ENCODE measurements around the gene NPW. TPM values are rescaled to one million over a fixed set of nuclear protein-coding genes. Genes with fewer than 3 reads are reported as not detected.
"Not testable (repeated sequence)": the region's sequence is repeated elsewhere in the genome, so short reads cannot be mapped to it uniquely, and the experiment has no call there.

NPW gene
- total RNA-seq, 2 donors from 2014 or later = 1.8 to 3.6 TPM

DNA sequence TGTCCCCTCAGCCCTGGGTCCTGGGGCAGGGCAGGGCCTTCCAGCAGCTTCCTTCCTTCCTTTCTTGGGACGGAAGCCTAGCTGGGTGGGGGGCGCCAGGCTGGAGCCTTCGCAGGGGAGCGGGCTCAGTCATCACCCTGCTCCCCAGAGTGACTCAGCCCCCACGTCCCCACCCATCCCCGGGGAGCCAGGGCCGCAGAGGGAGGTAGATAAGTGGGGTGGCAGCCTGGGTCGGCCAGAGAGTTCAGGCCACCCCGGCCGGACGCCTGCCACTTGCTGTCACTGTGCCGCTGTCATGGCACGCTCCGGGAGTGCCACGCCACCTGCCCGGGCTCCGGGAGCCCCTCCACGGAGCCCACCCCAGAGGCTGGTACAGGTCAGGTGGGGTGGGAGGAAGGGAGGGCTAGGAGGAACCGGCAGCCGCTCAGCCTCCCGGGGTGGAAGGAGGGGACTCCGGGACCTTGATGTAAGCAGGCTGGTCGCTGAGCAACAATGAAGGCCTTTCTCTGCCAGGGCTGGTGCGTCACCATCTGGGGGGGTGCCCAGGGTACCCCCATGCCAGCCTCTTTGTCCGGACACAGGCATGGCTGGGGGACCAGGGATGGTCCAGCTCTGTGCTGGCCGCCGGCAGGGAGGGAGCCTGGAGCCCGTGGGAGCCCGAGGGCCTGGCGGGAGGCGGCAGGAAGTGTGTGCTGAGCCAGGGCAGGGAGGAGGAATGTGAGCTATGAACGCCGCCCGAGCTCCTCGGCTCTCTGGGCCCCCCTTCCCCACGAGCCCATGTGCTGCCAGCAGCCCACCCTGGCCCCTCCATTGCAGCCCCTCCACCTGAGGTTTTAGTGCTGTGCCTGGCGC lies 13.7 kb downstream of the NPW start:
- intact Hi-C loops (cut with DNase I) = no loop called here
- TF ChIP-seq POLR2A (IDR thresholded peaks at IDR 0.05) (no peak), CTCF (IDR thresholded peaks at IDR 0.05) (peak in 1 of 4 experiments; percentile 18), POLR2AphosphoS5 (IDR thresholded peaks at IDR 0.05) (peak; percentile 10)
- DNase-seq (ENCODE audit: low spot score) = no peak
- no peaks in the 10 kb centered on the region for H3K36me3 ChIP-seq
- peaks cover 42% of the 10 kb centered on the region for H3K4me1 ChIP-seq (replicated peaks)
- H3K9me3 ChIP-seq = no peaks in the 10 kb centered on the region
- peak overlapping the region; percentile 77 to 83 for H3K27ac ChIP-seq
- no peaks in the 10 kb centered on the region for H3K27me3 ChIP-seq (replicated peaks; ENCODE audit: insufficient read depth)
- H3K4me3 ChIP-seq = peak overlapping the region in 1 of 2 donors; percentile 28
- WGBS = 27% methylated on average over 20 of the region's 37 CpGs

DNA sequence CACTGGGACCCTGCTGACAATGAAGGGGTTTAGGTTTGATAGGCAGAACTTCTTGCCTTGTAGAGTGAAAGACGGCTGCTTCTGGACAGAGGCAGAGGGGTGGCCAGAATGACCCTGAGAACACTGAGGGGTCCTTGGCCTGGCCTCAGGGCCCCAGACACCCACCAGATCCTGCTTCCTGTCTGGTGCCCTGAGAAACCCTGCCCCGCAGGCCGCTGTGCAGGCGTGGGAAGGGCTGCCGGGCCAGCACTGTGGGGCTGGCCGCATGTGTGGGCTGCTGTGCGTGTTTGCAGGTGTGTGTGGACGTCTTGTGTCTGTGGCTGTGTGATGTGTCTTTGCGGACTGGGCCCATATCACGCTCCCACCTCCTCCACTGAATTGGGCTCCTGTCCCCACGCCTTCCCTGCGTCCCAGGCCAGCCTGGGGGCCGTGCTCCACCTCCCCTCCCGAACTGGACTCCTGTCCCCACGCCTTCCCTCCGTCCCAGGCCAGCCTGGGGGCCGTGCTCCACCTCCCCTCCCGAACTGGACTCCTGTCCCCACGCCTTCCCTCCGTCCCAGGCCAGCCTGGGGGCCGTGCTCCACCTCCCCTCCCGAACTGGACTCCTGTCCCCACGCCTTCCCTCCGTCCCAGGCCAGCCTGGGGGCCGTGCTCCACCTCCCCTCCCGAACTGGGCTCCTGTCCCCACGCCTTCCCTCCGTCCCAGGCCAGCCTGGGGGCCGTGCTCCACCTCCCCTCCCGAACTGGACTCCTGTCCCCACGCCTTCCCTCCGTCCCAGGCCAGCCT lies 14.5 kb downstream of the NPW start:
- peaks cover 43% of the 10 kb centered on the region for H3K4me1 ChIP-seq (replicated peaks)

GRCh38 chr16:2034696-2035430 lies 15.3 kb downstream of the NPW start:
- H3K9me3 ChIP-seq = no peaks in the 10 kb centered on the region
- H3K4me1 ChIP-seq (replicated peaks) = peaks cover 45% of the 10 kb centered on the region
- peak overlapping the region in 1 of 2 donors; percentile 7 for H3K4me3 ChIP-seq
- intact Hi-C loops (cut with DNase I) = no loop called here
- WGBS = 84% methylated on average over 17 of the region's 17 CpGs
- DNase-seq (ENCODE audit: low spot score) = no peak
- TF ChIP-seq CTCF (IDR thresholded peaks at IDR 0.05) (no peak), POLR2AphosphoS5 (IDR thresholded peaks at IDR 0.05) (no peak), POLR2A (IDR thresholded peaks at IDR 0.05) (no peak)
- no peaks in the 10 kb centered on the region for H3K36me3 ChIP-seq
- H3K27me3 ChIP-seq (replicated peaks; ENCODE audit: insufficient read depth) = no peaks in the 10 kb centered on the region
- peak overlapping the region; percentile 86 to 93 for H3K27ac ChIP-seq

More for the DNA sequence above, 14.5 kb downstream of the NPW start:
- H3K9me3 ChIP-seq; H3K36me3 ChIP-seq; H3K27me3 ChIP-seq (replicated peaks; ENCODE audit: insufficient read depth); DNase-seq (ENCODE audit: low spot score); intact Hi-C loops (cut with DNase I): not testable (repeated sequence)
- H3K27ac ChIP-seq = peak overlapping the region; percentile 77 to 86
- WGBS = 46% methylated on average over 13 of the region's 32 CpGs
- H3K4me3 ChIP-seq = peak overlapping the region in 1 of 2 donors; percentile 28

GRCh38 chr16:2035431-2036199 lies 16.0 kb downstream of the NPW start:
- H3K4me1 ChIP-seq (replicated peaks) = peaks cover 49% of the 10 kb centered on the region
- TF ChIP-seq POLR2AphosphoS5 (IDR thresholded peaks at IDR 0.05) (peak; percentile 13), CTCF (IDR thresholded peaks at IDR 0.05) (no peak)

More at GRCh38 chr16:2035431-2036199, 16.0 kb downstream of the NPW start:
- intact Hi-C loops (cut with DNase I) = no loop called here
- DNase-seq (ENCODE audit: low spot score) = no peak
- H3K9me3 ChIP-seq = no peaks in the 10 kb centered on the region
- H3K4me3 ChIP-seq = peak overlapping the region; percentile 3 to 7
- 24% methylated on average over 26 of the region's 34 CpGs for WGBS
- no peaks in the 10 kb centered on the region for H3K36me3 ChIP-seq
- no peaks in the 10 kb centered on the region for H3K27me3 ChIP-seq (replicated peaks; ENCODE audit: insufficient read depth)
- peak overlapping the region; percentile 86 to 93 for H3K27ac ChIP-seq
